HG03066 (cell line): Measurements from ENCODE around the gene PTPN9.

Experiments used
- ATAC-seq: cut with Tn5 transposase; IDR thresholded peaks from one replicate; pipeline ENCODE4 v1.9.1; 2021; ENCODE audit warnings: low read depth; ENCODE audit not compliant: unreplicated experiment

Gene PTPN9

GRCh38 chr15:75425966-75426500, 153.1 kb downstream of the PTPN9 start:
- ATAC-seq: no peak

- ATAC-seq: no peak
Observed at GRCh38 chr15:75422554-75422953, 156.6 kb downstream of the PTPN9 start.

- no peak for ATAC-seq
Observed at GRCh38 chr15:75420698-75421097, 158.4 kb downstream of the PTPN9 start.

- ATAC-seq: no peak
Observed at GRCh38 chr15:75416584-75416983, 162.5 kb downstream of the PTPN9 start.
